Measurements from ENCODE around the gene TTPAL.
"Not testable (repeated sequence)": the region's sequence is repeated elsewhere in the genome, so short reads cannot be mapped to it uniquely, and the experiment has no call there.

The TTPAL gene

GRCh38 chr20:44471481-44471882 is 4.2 kb upstream of the TTPAL start:
- no peak overlapping the region for H3K4me3 ChIP-seq (ENCODE audit: low read length in 2 of 2)
- H3K27ac ChIP-seq (ENCODE audit: low read length): no peak overlapping the region
- H3K9ac ChIP-seq (ENCODE audit: low read length in 2 of 2): no peak overlapping the region
- no peaks in the 10 kb centered on the region for H3K36me3 ChIP-seq (ENCODE audit: control insufficient read depth in 2 of 2, insufficient read depth in 2 of 2, low read length in 2 of 2)
- H3K9me3 ChIP-seq (ENCODE audit: control insufficient read depth in 2 of 2, low read length in 2 of 2): no peaks in the 10 kb centered on the region
- peaks cover 14% of the 10 kb centered on the region for H3K4me1 ChIP-seq (ENCODE audit: control insufficient read depth, insufficient read depth, low read length)
- H3K27me3 ChIP-seq (ENCODE audit: control insufficient read depth in 1 of 2, insufficient read depth in 2 of 2, low read length in 2 of 2): peaks cover 0 to 2% of the 10 kb centered on the region in 2 donors

- not testable (repeated sequence) for H3K27me3 ChIP-seq (ENCODE audit: control insufficient read depth in 1 of 2, insufficient read depth in 2 of 2, low read length in 2 of 2); H3K27ac ChIP-seq (ENCODE audit: low read length); H3K9me3 ChIP-seq (ENCODE audit: control insufficient read depth in 2 of 2, low read length in 2 of 2); H3K4me3 ChIP-seq (ENCODE audit: low read length in 2 of 2); H3K36me3 ChIP-seq (ENCODE audit: control insufficient read depth in 2 of 2, insufficient read depth in 2 of 2, low read length in 2 of 2); H3K9ac ChIP-seq (ENCODE audit: low read length in 2 of 2)
- H3K4me1 ChIP-seq (ENCODE audit: control insufficient read depth, insufficient read depth, low read length): peaks cover 19% of the 10 kb centered on the region
These were observed 3.4 kb upstream of the TTPAL start for GRCh38 chr20:44472283-44472682.

- peaks cover 5% of the 10 kb centered on the region in 2 donors for H3K36me3 ChIP-seq (ENCODE audit: control insufficient read depth in 2 of 2, insufficient read depth in 2 of 2, low read length in 2 of 2)
- peak overlapping the region; percentile 95 to 96 for H3K9ac ChIP-seq (ENCODE audit: low read length in 2 of 2)
- H3K4me1 ChIP-seq (ENCODE audit: control insufficient read depth, insufficient read depth, low read length): peaks cover 19% of the 10 kb centered on the region
- no peaks in the 10 kb centered on the region for H3K9me3 ChIP-seq (ENCODE audit: control insufficient read depth in 2 of 2, low read length in 2 of 2)
- peak overlapping the region; percentile 87 to 89 for H3K4me3 ChIP-seq (ENCODE audit: low read length in 2 of 2)
- no peaks in the 10 kb centered on the region for H3K27me3 ChIP-seq (ENCODE audit: control insufficient read depth in 1 of 2, insufficient read depth in 2 of 2, low read length in 2 of 2)
- H3K27ac ChIP-seq (ENCODE audit: low read length): peak overlapping the region; percentile 87
These were observed 341 bp upstream of the TTPAL start for GRCh38 chr20:44475372-44475693.

- Histone ChIP-seq H3K27me3 (ENCODE audit: control insufficient read depth in 1 of 2, insufficient read depth in 2 of 2, low read length in 2 of 2) (no peaks in the 10 kb centered on the region), H3K9me3 (ENCODE audit: control insufficient read depth in 2 of 2, low read length in 2 of 2) (no peaks in the 10 kb centered on the region), H3K27ac (ENCODE audit: low read length) (no peak overlapping the region), H3K4me1 (ENCODE audit: control insufficient read depth, insufficient read depth, low read length) (peaks cover 19% of the 10 kb centered on the region), H3K9ac (ENCODE audit: low read length in 2 of 2) (no peak overlapping the region), H3K4me3 (ENCODE audit: low read length in 2 of 2) (no peak overlapping the region), H3K36me3 (ENCODE audit: control insufficient read depth in 2 of 2, insufficient read depth in 2 of 2, low read length in 2 of 2) (peaks cover 15 to 18% of the 10 kb centered on the region in 2 donors)
These were observed 1.5 kb downstream of the TTPAL start for GRCh38 chr20:44477151-44477550.

GRCh38 chr20:44478206-44478605 is 2.5 kb downstream of the TTPAL start:
- Histone ChIP-seq H3K9me3 (ENCODE audit: control insufficient read depth in 2 of 2, low read length in 2 of 2) (no peaks in the 10 kb centered on the region), H3K27me3 (ENCODE audit: control insufficient read depth in 1 of 2, insufficient read depth in 2 of 2, low read length in 2 of 2) (no peaks in the 10 kb centered on the region), H3K4me1 (ENCODE audit: control insufficient read depth, insufficient read depth, low read length) (peaks cover 19% of the 10 kb centered on the region), H3K27ac (ENCODE audit: low read length) (no peak overlapping the region), H3K9ac (ENCODE audit: low read length in 2 of 2) (no peak overlapping the region), H3K4me3 (ENCODE audit: low read length in 2 of 2) (no peak overlapping the region), H3K36me3 (ENCODE audit: control insufficient read depth in 2 of 2, insufficient read depth in 2 of 2, low read length in 2 of 2) (peaks cover 18 to 20% of the 10 kb centered on the region in 2 donors)

GRCh38 chr20:44479643-44480042 is 4.0 kb downstream of the TTPAL start:
- H3K4me3 ChIP-seq (ENCODE audit: low read length in 2 of 2): no peak overlapping the region
- H3K27ac ChIP-seq (ENCODE audit: low read length): no peak overlapping the region
- H3K36me3 ChIP-seq (ENCODE audit: control insufficient read depth in 2 of 2, insufficient read depth in 2 of 2, low read length in 2 of 2): peaks cover 28 to 32% of the 10 kb centered on the region in 2 donors
- H3K9ac ChIP-seq (ENCODE audit: low read length in 2 of 2): no peak overlapping the region
- H3K27me3 ChIP-seq (ENCODE audit: control insufficient read depth in 1 of 2, insufficient read depth in 2 of 2, low read length in 2 of 2): no peaks in the 10 kb centered on the region
- H3K4me1 ChIP-seq (ENCODE audit: control insufficient read depth, insufficient read depth, low read length): peaks cover 19% of the 10 kb centered on the region
- H3K9me3 ChIP-seq (ENCODE audit: control insufficient read depth in 2 of 2, low read length in 2 of 2): no peaks in the 10 kb centered on the region

GRCh38 chr20:44480097-44480496 is 4.4 kb downstream of the TTPAL start:
- H3K9ac ChIP-seq (ENCODE audit: low read length in 2 of 2): no peak overlapping the region
- H3K4me3 ChIP-seq (ENCODE audit: low read length in 2 of 2): no peak overlapping the region
- H3K9me3 ChIP-seq (ENCODE audit: control insufficient read depth in 2 of 2, low read length in 2 of 2): no peaks in the 10 kb centered on the region
- H3K4me1 ChIP-seq (ENCODE audit: control insufficient read depth, insufficient read depth, low read length): peaks cover 16% of the 10 kb centered on the region
- H3K27ac ChIP-seq (ENCODE audit: low read length): no peak overlapping the region
- H3K27me3 ChIP-seq (ENCODE audit: control insufficient read depth in 1 of 2, insufficient read depth in 2 of 2, low read length in 2 of 2): no peaks in the 10 kb centered on the region
- H3K36me3 ChIP-seq (ENCODE audit: control insufficient read depth in 2 of 2, insufficient read depth in 2 of 2, low read length in 2 of 2): peaks cover 30 to 32% of the 10 kb centered on the region in 2 donors

GRCh38 chr20:44481719-44482416 is 6.2 kb downstream of the TTPAL start:
- H3K36me3 ChIP-seq (ENCODE audit: control insufficient read depth in 2 of 2, insufficient read depth in 2 of 2, low read length in 2 of 2): peaks cover 30 to 32% of the 10 kb centered on the region in 2 donors
- H3K27ac ChIP-seq (ENCODE audit: low read length): no peak overlapping the region
- no peaks in the 10 kb centered on the region for H3K9me3 ChIP-seq (ENCODE audit: control insufficient read depth in 2 of 2, low read length in 2 of 2)
- peaks cover under 1% of the 10 kb centered on the region for H3K4me1 ChIP-seq (ENCODE audit: control insufficient read depth, insufficient read depth, low read length)
- H3K4me3 ChIP-seq (ENCODE audit: low read length in 2 of 2): no peak overlapping the region
- H3K9ac ChIP-seq (ENCODE audit: low read length in 2 of 2): no peak overlapping the region
- no peaks in the 10 kb centered on the region for H3K27me3 ChIP-seq (ENCODE audit: control insufficient read depth in 1 of 2, insufficient read depth in 2 of 2, low read length in 2 of 2)

- Histone ChIP-seq H3K4me1 (ENCODE audit: control insufficient read depth, insufficient read depth, low read length) (no peaks in the 10 kb centered on the region), H3K4me3 (ENCODE audit: low read length in 2 of 2) (no peak overlapping the region), H3K9me3 (ENCODE audit: control insufficient read depth in 2 of 2, low read length in 2 of 2) (no peaks in the 10 kb centered on the region), H3K27me3 (ENCODE audit: control insufficient read depth in 1 of 2, insufficient read depth in 2 of 2, low read length in 2 of 2) (no peaks in the 10 kb centered on the region), H3K27ac (ENCODE audit: low read length) (no peak overlapping the region), H3K36me3 (ENCODE audit: control insufficient read depth in 2 of 2, insufficient read depth in 2 of 2, low read length in 2 of 2) (peaks cover 32 to 34% of the 10 kb centered on the region in 2 donors), H3K9ac (ENCODE audit: low read length in 2 of 2) (no peak overlapping the region)
These were observed 7.4 kb downstream of the TTPAL start for GRCh38 chr20:44483112-44483511.

- no peaks in the 10 kb centered on the region for H3K27me3 ChIP-seq (ENCODE audit: control insufficient read depth in 1 of 2, insufficient read depth in 2 of 2, low read length in 2 of 2)
- H3K9ac ChIP-seq (ENCODE audit: low read length in 2 of 2): no peak overlapping the region
- H3K9me3 ChIP-seq (ENCODE audit: control insufficient read depth in 2 of 2, low read length in 2 of 2): no peaks in the 10 kb centered on the region
- H3K4me3 ChIP-seq (ENCODE audit: low read length in 2 of 2): no peak overlapping the region
- no peak overlapping the region for H3K27ac ChIP-seq (ENCODE audit: low read length)
- peaks cover 37 to 49% of the 10 kb centered on the region in 2 donors for H3K36me3 ChIP-seq (ENCODE audit: control insufficient read depth in 2 of 2, insufficient read depth in 2 of 2, low read length in 2 of 2)
- no peaks in the 10 kb centered on the region for H3K4me1 ChIP-seq (ENCODE audit: control insufficient read depth, insufficient read depth, low read length)
These were observed 9.6 kb downstream of the TTPAL start for GRCh38 chr20:44485078-44485829.

GRCh38 chr20:44485830-44486198 is 10.1 kb downstream of the TTPAL start:
- no peak overlapping the region for H3K9ac ChIP-seq (ENCODE audit: low read length in 2 of 2)
- no peaks in the 10 kb centered on the region for H3K27me3 ChIP-seq (ENCODE audit: control insufficient read depth in 1 of 2, insufficient read depth in 2 of 2, low read length in 2 of 2)
- H3K4me1 ChIP-seq (ENCODE audit: control insufficient read depth, insufficient read depth, low read length): no peaks in the 10 kb centered on the region
- H3K9me3 ChIP-seq (ENCODE audit: control insufficient read depth in 2 of 2, low read length in 2 of 2): no peaks in the 10 kb centered on the region
- peaks cover 36 to 48% of the 10 kb centered on the region in 2 donors for H3K36me3 ChIP-seq (ENCODE audit: control insufficient read depth in 2 of 2, insufficient read depth in 2 of 2, low read length in 2 of 2)
- H3K27ac ChIP-seq (ENCODE audit: low read length): no peak overlapping the region
- H3K4me3 ChIP-seq (ENCODE audit: low read length in 2 of 2): no peak overlapping the region
